ENCODE data around the gene EDDM3A.

The EDDM3A gene

GRCh38 chr14:20781803-20782202 is 36.1 kb downstream of the EDDM3A start:
- H3K9me3 ChIP-seq = no peaks in the 10 kb centered on the region
- in situ Hi-C loops (cut with MboI; ENCODE audit: low sequenced_read_pairs) = no loop called here
- no peaks in the 10 kb centered on the region for H3K4me1 ChIP-seq
- no peak for DNase-seq (ENCODE audit: low spot score in 2 of 2)
- no peak overlapping the region for H3K4me3 ChIP-seq
- no peaks in the 10 kb centered on the region for H3K36me3 ChIP-seq (replicated peaks)
- H3K27me3 ChIP-seq (ENCODE audit: low read depth) = peaks cover 4% of the 10 kb centered on the region; the same call in 1 of the 2 replicates

- Histone ChIP-seq H3K27me3 (ENCODE audit: low read depth) (peaks cover 4% of the 10 kb centered on the region; the same call in 1 of the 2 replicates), H3K4me3 (no peak overlapping the region), H3K4me1 (no peaks in the 10 kb centered on the region), H3K9me3 (no peaks in the 10 kb centered on the region), H3K36me3 (replicated peaks) (no peaks in the 10 kb centered on the region)
- no peak for DNase-seq (ENCODE audit: low spot score in 2 of 2)
- in situ Hi-C loops (cut with MboI; ENCODE audit: low sequenced_read_pairs) = no loop called here
Observed at GRCh38 chr14:20782280-20782890, 36.7 kb downstream of the EDDM3A start.

GRCh38 chr14:20787025-20787424 is 41.3 kb downstream of the EDDM3A start:
- in situ Hi-C loops (cut with MboI; ENCODE audit: low sequenced_read_pairs) = no loop called here
- no peaks in the 10 kb centered on the region for H3K36me3 ChIP-seq (replicated peaks)
- H3K9me3 ChIP-seq = no peaks in the 10 kb centered on the region

GRCh38 chr14:20789230-20789813 is 43.6 kb downstream of the EDDM3A start:
- H3K9me3 ChIP-seq = no peaks in the 10 kb centered on the region
- H3K27me3 ChIP-seq (ENCODE audit: low read depth) = no peaks in the 10 kb centered on the region
- H3K4me1 ChIP-seq = no peaks in the 10 kb centered on the region
- no peak overlapping the region for H3K4me3 ChIP-seq
- no peak for DNase-seq (ENCODE audit: low spot score in 2 of 2)
- H3K36me3 ChIP-seq (replicated peaks) = no peaks in the 10 kb centered on the region
- in situ Hi-C loops (cut with MboI; ENCODE audit: low sequenced_read_pairs) = no loop called here

More at GRCh38 chr14:20787025-20787424, 41.3 kb downstream of the EDDM3A start:
- Histone ChIP-seq H3K4me1 (no peaks in the 10 kb centered on the region), H3K4me3 (no peak overlapping the region), H3K27me3 (ENCODE audit: low read depth) (no peaks in the 10 kb centered on the region)
- DNase-seq (ENCODE audit: low spot score in 2 of 2) = no peak

- Histone ChIP-seq H3K4me1 (no peaks in the 10 kb centered on the region), H3K9me3 (no peaks in the 10 kb centered on the region), H3K36me3 (replicated peaks) (no peaks in the 10 kb centered on the region), H3K27me3 (ENCODE audit: low read depth) (no peaks in the 10 kb centered on the region), H3K4me3 (no peak overlapping the region)
- DNase-seq (ENCODE audit: low spot score in 2 of 2) = no peak
- in situ Hi-C loops (cut with MboI; ENCODE audit: low sequenced_read_pairs) = no loop called here
Observed at GRCh38 chr14:20790464-20791116, 44.9 kb downstream of the EDDM3A start.

GRCh38 chr14:20791187-20791586 is 45.5 kb downstream of the EDDM3A start:
- H3K27me3 ChIP-seq (ENCODE audit: low read depth) = no peaks in the 10 kb centered on the region
- H3K9me3 ChIP-seq = no peaks in the 10 kb centered on the region
- in situ Hi-C loops (cut with MboI; ENCODE audit: low sequenced_read_pairs) = no loop called here
- no peak for DNase-seq (ENCODE audit: low spot score in 2 of 2)
- no peak overlapping the region for H3K4me3 ChIP-seq
- H3K4me1 ChIP-seq = no peaks in the 10 kb centered on the region
- no peaks in the 10 kb centered on the region for H3K36me3 ChIP-seq (replicated peaks)

GRCh38 chr14:20791597-20791996 is 45.9 kb downstream of the EDDM3A start:
- Histone ChIP-seq H3K4me1 (no peaks in the 10 kb centered on the region), H3K27me3 (ENCODE audit: low read depth) (no peaks in the 10 kb centered on the region), H3K4me3 (no peak overlapping the region), H3K9me3 (no peaks in the 10 kb centered on the region), H3K36me3 (replicated peaks) (no peaks in the 10 kb centered on the region)
- DNase-seq (ENCODE audit: low spot score in 2 of 2) = no peak
- in situ Hi-C loops (cut with MboI; ENCODE audit: low sequenced_read_pairs) = no loop called here

- no peaks in the 10 kb centered on the region for H3K27me3 ChIP-seq (ENCODE audit: low read depth)
Observed at GRCh38 chr14:20792556-20792955, 46.9 kb downstream of the EDDM3A start.

GRCh38 chr14:20794644-20795369 is 49.1 kb downstream of the EDDM3A start:
- no peaks in the 10 kb centered on the region for H3K36me3 ChIP-seq (replicated peaks)
- in situ Hi-C loops (cut with MboI; ENCODE audit: low sequenced_read_pairs) = no loop called here
- no peaks in the 10 kb centered on the region for H3K9me3 ChIP-seq
- H3K4me3 ChIP-seq = no peak overlapping the region
- no peaks in the 10 kb centered on the region for H3K4me1 ChIP-seq
- H3K27me3 ChIP-seq (ENCODE audit: low read depth) = no peaks in the 10 kb centered on the region
- DNase-seq (ENCODE audit: low spot score in 2 of 2) = no peak

More at GRCh38 chr14:20792556-20792955, 46.9 kb downstream of the EDDM3A start:
- no peaks in the 10 kb centered on the region for H3K9me3 ChIP-seq
- no peaks in the 10 kb centered on the region for H3K36me3 ChIP-seq (replicated peaks)
- DNase-seq (ENCODE audit: low spot score in 2 of 2) = no peak
- H3K4me3 ChIP-seq = no peak overlapping the region
- no peaks in the 10 kb centered on the region for H3K4me1 ChIP-seq
- in situ Hi-C loops (cut with MboI; ENCODE audit: low sequenced_read_pairs) = no loop called here

GRCh38 chr14:20797164-20797563 is 51.5 kb downstream of the EDDM3A start:
- DNase-seq (ENCODE audit: low spot score in 2 of 2) = no peak
- no peaks in the 10 kb centered on the region for H3K9me3 ChIP-seq
- H3K4me1 ChIP-seq = no peaks in the 10 kb centered on the region
- H3K27me3 ChIP-seq (ENCODE audit: low read depth) = no peaks in the 10 kb centered on the region
- no peaks in the 10 kb centered on the region for H3K36me3 ChIP-seq (replicated peaks)
- no peak overlapping the region for H3K4me3 ChIP-seq
- in situ Hi-C loops (cut with MboI; ENCODE audit: low sequenced_read_pairs) = no loop called here

All from HAP-1 (cell line).